IgD-negative memory B cell (primary cell): ENCODE data around the gene LRP1B. TPM values are rescaled to one million over a fixed set of nuclear protein-coding genes. Genes with fewer than 3 reads are reported as not detected.
"Not testable (repeated sequence)": the region's sequence is repeated elsewhere in the genome, so short reads cannot be mapped to it uniquely, and the experiment has no call there.

ENCODE experiments used
- H3K27ac Mint-ChIP-seq, 3 donors: one replicate each; pipeline ENCODE4 v1.8.0; 2020 to 2022; ENCODE audit warnings: mild to moderate bottlenecking in 3 of 3, mixed read lengths in 3 of 3, moderate library complexity in 1 of 3
- H3K27me3 Mint-ChIP-seq: one replicate; pipeline ENCODE4 v1.8.0; 2021; ENCODE audit warnings: mixed read lengths
- H3K36me3 Mint-ChIP-seq: one replicate; pipeline ENCODE4 v1.8.0; 2020; ENCODE audit warnings: mild to moderate bottlenecking, mixed read lengths
- H3K4me1 Mint-ChIP-seq, 3 donors: one replicate each; pipeline ENCODE4 v1.8.0; 2020 to 2022; ENCODE audit warnings: mixed read lengths in 3 of 3, mild to moderate bottlenecking in 1 of 3
- H3K4me3 Mint-ChIP-seq, 4 donors: one replicate each; pipeline ENCODE4 v1.8.0; 2020 to 2022; ENCODE audit warnings: mild to moderate bottlenecking in 4 of 4, mixed read lengths in 4 of 4, moderate library complexity in 3 of 4
- H3K9me3 Mint-ChIP-seq, 3 donors: one replicate each; pipeline ENCODE4 v1.8.0; 2020 to 2021; ENCODE audit warnings: mixed read lengths in 3 of 3, mild to moderate bottlenecking in 1 of 3
- polyA plus RNA-seq: library from polyadenylated mRNA; unstranded; fragments of 300-500 nt; fragmentation: Illumina TruSeq; gene quantifications from one replicate; pipeline ENCODE4 v1.2.3, GENCODE V29; 2021

Gene LRP1B
- polyA plus RNA-seq, 1 donor from 2014 or later, result not detected

GRCh38 chr2:141869572-141869971 lies 261.2 kb downstream of the LRP1B start:
- H3K27ac Mint-ChIP-seq, result no peak overlapping the region
- H3K4me3 Mint-ChIP-seq, result no peak overlapping the region
- H3K4me1 Mint-ChIP-seq, result no peaks in the 10 kb centered on the region
- peaks cover 0 to 3% (median 3%) of the 10 kb centered on the region in 3 donors for H3K9me3 Mint-ChIP-seq
- no peaks in the 10 kb centered on the region for H3K27me3 Mint-ChIP-seq
- no peaks in the 10 kb centered on the region for H3K36me3 Mint-ChIP-seq

- H3K4me3 Mint-ChIP-seq, result no peak overlapping the region
- H3K27ac Mint-ChIP-seq, result no peak overlapping the region
- peaks cover 0 to 3% (median 2%) of the 10 kb centered on the region in 3 donors for H3K9me3 Mint-ChIP-seq
- H3K4me1 Mint-ChIP-seq, result no peaks in the 10 kb centered on the region
- H3K27me3 Mint-ChIP-seq, result no peaks in the 10 kb centered on the region
- H3K36me3 Mint-ChIP-seq, result no peaks in the 10 kb centered on the region
Observed at GRCh38 chr2:141863964-141864363, 266.9 kb downstream of the LRP1B start.

GRCh38 chr2:141856215-141856919 lies 274.4 kb downstream of the LRP1B start:
- Mint-ChIP-seq H3K27me3 (no peaks in the 10 kb centered on the region), H3K27ac (no peak overlapping the region), H3K4me1 (no peaks in the 10 kb centered on the region), H3K4me3 (no peak overlapping the region), H3K9me3 (peaks cover 0 to 2% (median 2%) of the 10 kb centered on the region in 3 donors), H3K36me3 (no peaks in the 10 kb centered on the region)

GRCh38 chr2:141848191-141848590 lies 282.6 kb downstream of the LRP1B start:
- Mint-ChIP-seq H3K27me3 (no peaks in the 10 kb centered on the region), H3K4me3 (no peak overlapping the region), H3K9me3 (peaks cover 2 to 4% (median 3%) of the 10 kb centered on the region in 3 donors), H3K36me3 (no peaks in the 10 kb centered on the region), H3K4me1 (no peaks in the 10 kb centered on the region), H3K27ac (no peak overlapping the region)

GRCh38 chr2:141844231-141844630 lies 286.6 kb downstream of the LRP1B start:
- Mint-ChIP-seq H3K36me3 (no peaks in the 10 kb centered on the region), H3K27ac (no peak overlapping the region), H3K4me3 (no peak overlapping the region), H3K4me1 (no peaks in the 10 kb centered on the region), H3K9me3 (peaks cover 0 to 4% (median 1%) of the 10 kb centered on the region in 3 donors), H3K27me3 (no peaks in the 10 kb centered on the region)

- Mint-ChIP-seq H3K27me3 (no peaks in the 10 kb centered on the region), H3K9me3 (no peaks in the 10 kb centered on the region), H3K36me3 (no peaks in the 10 kb centered on the region), H3K4me3 (no peak overlapping the region), H3K27ac (no peak overlapping the region), H3K4me1 (no peaks in the 10 kb centered on the region)
Observed at GRCh38 chr2:141835103-141835502, 295.7 kb downstream of the LRP1B start.

GRCh38 chr2:141828761-141829160 lies 302.1 kb downstream of the LRP1B start:
- Mint-ChIP-seq H3K27ac (no peak overlapping the region), H3K9me3 (peaks cover 0 to 3% (median 0%) of the 10 kb centered on the region in 3 donors), H3K36me3 (no peaks in the 10 kb centered on the region), H3K4me3 (no peak overlapping the region), H3K4me1 (no peaks in the 10 kb centered on the region), H3K27me3 (no peaks in the 10 kb centered on the region)

GRCh38 chr2:141824790-141825189 lies 306.0 kb downstream of the LRP1B start:
- H3K27ac Mint-ChIP-seq, result no peak overlapping the region
- H3K27me3 Mint-ChIP-seq, result no peaks in the 10 kb centered on the region
- H3K4me1 Mint-ChIP-seq, result no peaks in the 10 kb centered on the region
- peaks cover 0 to 7% (median 0%) of the 10 kb centered on the region in 3 donors for H3K9me3 Mint-ChIP-seq
- no peak overlapping the region for H3K4me3 Mint-ChIP-seq
- H3K36me3 Mint-ChIP-seq, result no peaks in the 10 kb centered on the region

GRCh38 chr2:141820893-141821292 lies 309.9 kb downstream of the LRP1B start:
- Mint-ChIP-seq H3K27ac (no peak overlapping the region), H3K4me3 (no peak overlapping the region), H3K9me3 (peaks cover 0 to 7% (median 2%) of the 10 kb centered on the region in 3 donors), H3K4me1 (no peaks in the 10 kb centered on the region), H3K27me3 (no peaks in the 10 kb centered on the region), H3K36me3 (no peaks in the 10 kb centered on the region)

- not testable (repeated sequence) for H3K27ac Mint-ChIP-seq, H3K27me3 Mint-ChIP-seq, H3K4me1 Mint-ChIP-seq, H3K36me3 Mint-ChIP-seq, H3K4me3 Mint-ChIP-seq
- peaks cover 0 to 22% (median 12%) of the 10 kb centered on the region in 3 donors for H3K9me3 Mint-ChIP-seq
Observed at GRCh38 chr2:141815320-141815719, 315.5 kb downstream of the LRP1B start.

GRCh38 chr2:141814150-141814549 lies 316.7 kb downstream of the LRP1B start:
- Mint-ChIP-seq H3K4me1 (peaks cover 0 to 1% (median 0%) of the 10 kb centered on the region in 3 donors), H3K36me3 (peaks cover 8% of the 10 kb centered on the region), H3K27ac (no peak overlapping the region), H3K27me3 (no peaks in the 10 kb centered on the region), H3K9me3 (peaks cover 0 to 22% (median 12%) of the 10 kb centered on the region in 3 donors), H3K4me3 (no peak overlapping the region)

GRCh38 chr2:141810148-141810547 lies 320.7 kb downstream of the LRP1B start:
- Mint-ChIP-seq H3K4me3 (no peak overlapping the region), H3K36me3 (peaks cover 8% of the 10 kb centered on the region), H3K27me3 (no peaks in the 10 kb centered on the region), H3K27ac (no peak overlapping the region), H3K9me3 (peaks cover 2 to 24% (median 7%) of the 10 kb centered on the region in 3 donors), H3K4me1 (peaks cover 0 to 1% (median 0%) of the 10 kb centered on the region in 3 donors)

- no peaks in the 10 kb centered on the region for H3K27me3 Mint-ChIP-seq
- peaks cover 0 to 10% (median 2%) of the 10 kb centered on the region in 3 donors for H3K9me3 Mint-ChIP-seq
- no peaks in the 10 kb centered on the region for H3K36me3 Mint-ChIP-seq
- H3K4me3 Mint-ChIP-seq, result no peak overlapping the region
- H3K27ac Mint-ChIP-seq, result no peak overlapping the region
- no peaks in the 10 kb centered on the region for H3K4me1 Mint-ChIP-seq
Observed at GRCh38 chr2:141806090-141806489, 324.7 kb downstream of the LRP1B start.

GRCh38 chr2:141805302-141805701 lies 325.5 kb downstream of the LRP1B start:
- H3K27me3 Mint-ChIP-seq, result no peaks in the 10 kb centered on the region
- H3K36me3 Mint-ChIP-seq, result no peaks in the 10 kb centered on the region
- H3K4me3 Mint-ChIP-seq, result no peak overlapping the region
- peaks cover 0 to 10% (median 2%) of the 10 kb centered on the region in 3 donors for H3K9me3 Mint-ChIP-seq
- no peak overlapping the region for H3K27ac Mint-ChIP-seq
- no peaks in the 10 kb centered on the region for H3K4me1 Mint-ChIP-seq

GRCh38 chr2:141796449-141796848 lies 334.4 kb downstream of the LRP1B start:
- Mint-ChIP-seq H3K27ac (no peak overlapping the region), H3K27me3 (no peaks in the 10 kb centered on the region), H3K4me3 (no peak overlapping the region), H3K36me3 (no peaks in the 10 kb centered on the region), H3K9me3 (no peaks in the 10 kb centered on the region), H3K4me1 (no peaks in the 10 kb centered on the region)

- no peaks in the 10 kb centered on the region for H3K4me1 Mint-ChIP-seq
- H3K36me3 Mint-ChIP-seq, result no peaks in the 10 kb centered on the region
- H3K4me3 Mint-ChIP-seq, result no peak overlapping the region
- H3K27ac Mint-ChIP-seq, result no peak overlapping the region
- no peaks in the 10 kb centered on the region for H3K27me3 Mint-ChIP-seq
- no peaks in the 10 kb centered on the region for H3K9me3 Mint-ChIP-seq
Observed at GRCh38 chr2:141791521-141791920, 339.3 kb downstream of the LRP1B start.
